GM18499 (cell line): ENCODE data around the gene FGF12.

Experiments
- ATAC-seq: cut with Tn5 transposase; IDR thresholded peaks from one replicate; pipeline ENCODE4 v1.9.1; 2021; ENCODE audit warnings: moderate number of reproducible peaks; ENCODE audit not compliant: insufficient read depth, unreplicated experiment

The FGF12 gene

DNA sequence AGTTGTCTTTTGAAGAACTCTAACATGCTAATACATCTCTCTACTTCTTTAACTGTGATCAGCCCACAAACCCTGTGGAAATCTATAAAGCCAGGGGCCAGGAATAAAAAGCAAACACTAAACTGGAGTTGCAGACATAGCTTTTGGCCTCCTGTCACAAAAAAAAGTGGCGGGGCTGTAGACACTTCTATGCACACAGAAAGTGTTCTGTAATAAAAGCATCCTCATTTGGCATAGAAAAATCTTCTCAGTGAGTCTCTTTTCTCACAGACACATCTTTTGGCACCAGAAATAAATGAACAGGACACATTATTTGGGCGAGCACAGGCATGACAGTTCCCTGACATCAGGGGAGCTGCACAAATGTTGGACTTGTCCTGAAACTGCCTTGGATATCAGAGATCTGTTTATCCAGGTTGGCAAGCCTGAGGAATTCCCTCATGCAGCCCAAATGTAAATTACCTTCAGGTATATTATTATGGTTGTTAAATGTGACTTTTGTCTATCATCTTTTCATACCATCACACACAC is 355.4 kb downstream of the FGF12 start:
- no peak for ATAC-seq

DNA sequence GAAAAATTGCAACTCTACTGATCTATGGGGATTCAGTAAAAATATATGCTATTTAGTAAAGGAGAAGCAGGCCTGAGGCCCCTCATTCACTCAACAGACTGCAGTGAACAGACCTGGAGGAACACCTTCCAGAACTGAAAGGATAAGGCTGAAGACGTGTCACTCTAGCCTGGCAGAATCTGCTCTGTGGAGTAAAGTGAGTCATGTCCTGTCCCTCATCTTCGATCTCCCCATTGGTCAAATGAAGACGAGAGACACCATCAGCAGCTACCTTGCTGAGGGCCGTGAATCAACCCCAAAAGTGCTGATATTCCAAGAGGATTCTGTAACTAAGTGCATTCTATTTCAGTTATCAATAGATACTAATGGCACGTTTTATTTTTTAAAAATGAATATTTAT is 359.7 kb downstream of the FGF12 start:
- ATAC-seq: no peak

DNA sequence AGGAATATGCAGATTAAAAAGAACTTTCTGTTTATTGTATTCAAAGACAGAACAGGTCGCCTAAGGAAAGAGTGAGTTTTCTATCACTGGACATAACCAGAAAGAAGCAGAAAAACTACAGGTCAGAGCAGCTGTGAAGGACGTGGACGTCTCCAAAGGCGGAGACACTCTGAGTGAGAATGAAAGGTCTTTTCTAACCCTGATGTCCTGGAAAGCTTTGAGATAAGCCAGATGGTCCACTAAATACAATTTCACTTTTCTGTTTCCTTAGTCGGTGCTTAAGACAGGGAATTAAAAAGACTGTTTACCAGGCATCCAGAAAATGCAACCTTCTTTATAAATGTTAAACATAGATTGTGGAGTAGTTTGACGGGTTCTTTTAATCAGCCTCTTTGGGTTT is 360.4 kb downstream of the FGF12 start:
- ATAC-seq: no peak

DNA sequence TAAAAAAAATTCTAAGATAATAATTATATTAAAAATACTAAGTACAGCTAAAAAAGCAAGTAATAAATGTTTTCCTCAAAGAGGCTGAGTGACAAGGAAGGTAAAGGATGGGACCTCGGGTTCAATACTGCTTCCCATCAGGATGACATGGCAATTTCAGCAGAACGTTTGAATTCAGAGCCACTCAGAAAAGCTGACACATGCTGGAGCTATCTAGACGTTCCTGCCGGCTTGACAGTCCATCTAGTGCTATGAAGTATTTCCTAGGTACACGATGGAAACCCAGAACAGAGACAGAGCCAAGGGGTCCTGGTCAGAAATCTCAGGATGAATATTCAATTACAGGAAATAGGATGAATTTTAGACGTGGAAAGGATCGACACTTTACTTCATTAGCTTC is 361.8 kb downstream of the FGF12 start:
- no peak for ATAC-seq

DNA sequence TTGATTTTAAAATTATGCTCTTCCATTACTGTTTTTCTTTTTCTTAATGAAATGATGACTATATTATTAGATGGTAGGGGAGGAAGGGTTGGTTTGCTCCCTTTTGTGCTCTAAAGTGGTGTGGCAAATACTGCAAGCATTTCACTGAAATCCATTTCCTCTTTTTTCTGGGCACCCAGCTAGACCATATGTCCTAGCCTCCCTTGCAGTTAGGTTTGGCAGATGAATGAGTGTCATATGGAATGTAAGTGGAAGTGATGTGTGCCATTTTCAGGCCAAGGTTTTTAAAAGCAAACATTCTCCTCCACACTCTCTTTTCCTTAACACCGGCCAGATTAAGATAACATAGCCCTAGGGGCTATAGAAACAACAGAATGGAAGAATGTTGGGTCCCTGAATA is 363.0 kb downstream of the FGF12 start:
- no peak for ATAC-seq

DNA sequence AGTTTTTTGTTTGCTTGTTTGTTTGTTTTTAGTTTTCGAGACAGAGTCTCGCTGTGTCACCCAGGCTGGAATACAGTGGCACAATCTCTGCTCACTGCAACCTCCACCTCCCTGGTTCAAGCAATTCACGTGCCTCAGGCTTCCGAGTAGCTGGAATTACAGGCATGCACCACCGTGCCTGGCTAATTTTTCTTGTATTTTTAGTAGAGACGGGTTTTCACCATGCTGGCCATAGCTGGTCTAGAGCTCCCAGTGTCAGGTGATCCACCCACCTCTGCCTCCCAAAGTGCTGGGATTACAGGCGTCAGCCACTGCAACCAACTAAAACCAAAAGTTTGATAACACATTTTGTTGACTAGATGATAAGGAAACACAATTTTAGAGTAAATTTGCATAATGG is 372.7 kb downstream of the FGF12 start:
- no peak for ATAC-seq

DNA sequence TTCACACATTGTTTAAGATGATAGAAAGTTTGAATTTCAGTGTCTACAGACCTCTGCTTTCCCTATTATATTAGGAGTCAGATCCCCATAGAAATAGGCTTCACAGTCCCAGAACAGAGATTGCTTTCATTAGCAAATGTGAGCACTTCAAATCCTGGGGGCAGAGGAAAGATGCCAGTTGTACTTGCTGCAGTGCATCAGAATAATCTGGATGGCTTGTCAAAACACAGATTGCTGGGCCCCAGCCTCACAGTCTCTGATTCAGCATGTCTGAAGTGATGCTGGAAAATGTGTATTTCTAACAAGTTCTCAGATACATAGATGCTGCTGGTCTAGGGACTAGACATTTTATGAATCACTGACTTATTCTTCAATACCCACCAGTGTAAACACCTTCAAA is 375.2 kb downstream of the FGF12 start:
- no peak for ATAC-seq

DNA sequence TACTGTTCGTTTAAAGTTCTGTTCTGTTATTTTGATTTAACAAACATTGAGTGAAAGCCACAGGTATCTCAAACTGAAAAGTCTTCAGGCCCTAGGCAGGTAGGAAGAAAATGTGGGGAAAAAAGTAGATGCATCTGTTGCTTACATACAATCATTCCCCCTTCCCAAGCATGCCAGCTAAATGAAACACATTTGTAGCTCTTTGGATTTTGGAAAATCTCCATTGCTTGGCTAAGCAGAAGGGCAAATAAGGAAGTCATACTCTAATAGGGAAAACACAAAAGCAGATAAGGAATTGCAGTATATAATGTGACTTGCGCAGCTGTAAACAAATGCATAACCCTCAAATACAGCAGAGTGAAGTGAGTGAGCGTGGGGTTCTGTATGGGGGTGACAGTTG is 375.9 kb downstream of the FGF12 start:
- ATAC-seq: no peak

DNA sequence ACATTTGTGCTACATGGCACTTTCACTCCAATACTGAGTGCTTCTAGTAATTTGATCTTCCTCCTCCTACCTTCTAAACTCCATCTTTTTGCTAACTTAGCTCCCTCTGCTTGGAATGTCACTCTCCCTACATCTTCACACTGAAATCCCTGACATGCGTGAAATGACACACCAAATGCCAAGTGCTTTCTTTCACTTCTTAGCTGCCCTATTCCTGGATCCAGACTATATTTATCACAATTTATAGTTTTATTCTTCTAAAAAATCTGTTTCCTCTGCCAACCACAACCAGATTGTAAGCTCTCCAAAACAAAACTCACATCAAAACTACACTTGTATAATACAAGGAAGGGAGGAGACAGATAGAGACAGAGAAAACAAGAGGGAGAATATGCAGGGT is 387.3 kb downstream of the FGF12 start:
- no peak for ATAC-seq

DNA sequence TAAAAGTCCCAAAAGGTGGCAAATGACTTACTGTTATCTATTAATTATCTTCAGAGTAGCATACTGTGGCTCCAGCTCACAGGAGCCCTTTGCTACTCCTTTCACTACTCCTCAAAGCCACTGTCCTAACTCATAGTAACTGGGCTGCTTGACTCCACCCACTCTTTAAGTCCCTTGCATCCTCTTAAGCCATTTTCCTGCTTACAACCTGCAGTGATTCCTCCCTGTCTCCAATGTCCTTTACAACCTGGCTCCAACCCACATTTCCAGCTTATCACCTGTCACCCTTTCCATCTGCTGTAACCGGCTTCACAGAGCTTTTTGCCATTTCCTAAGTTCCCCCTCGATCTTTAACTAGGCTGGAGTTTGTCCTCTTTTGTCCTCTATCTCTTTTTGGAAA is 388.1 kb downstream of the FGF12 start:
- ATAC-seq: no peak

DNA sequence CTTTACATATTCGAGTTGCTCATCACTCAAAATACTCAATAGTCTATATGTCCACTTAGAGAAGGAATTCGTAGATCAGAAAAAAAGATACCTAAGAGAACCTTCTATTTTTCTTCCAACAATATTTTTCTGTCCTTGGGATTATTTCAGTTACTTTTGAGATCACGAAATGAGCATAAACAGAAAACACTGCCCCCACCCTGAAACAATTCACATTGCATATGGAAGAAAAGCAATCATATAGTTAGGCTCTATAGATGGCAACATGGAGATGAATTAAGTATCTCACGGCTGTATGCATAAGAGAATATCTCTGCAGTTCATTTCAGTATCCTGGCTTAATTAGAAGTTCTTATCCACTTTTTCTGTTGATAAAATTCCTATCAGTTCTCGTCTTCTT is 391.1 kb downstream of the FGF12 start:
- no peak for ATAC-seq

DNA sequence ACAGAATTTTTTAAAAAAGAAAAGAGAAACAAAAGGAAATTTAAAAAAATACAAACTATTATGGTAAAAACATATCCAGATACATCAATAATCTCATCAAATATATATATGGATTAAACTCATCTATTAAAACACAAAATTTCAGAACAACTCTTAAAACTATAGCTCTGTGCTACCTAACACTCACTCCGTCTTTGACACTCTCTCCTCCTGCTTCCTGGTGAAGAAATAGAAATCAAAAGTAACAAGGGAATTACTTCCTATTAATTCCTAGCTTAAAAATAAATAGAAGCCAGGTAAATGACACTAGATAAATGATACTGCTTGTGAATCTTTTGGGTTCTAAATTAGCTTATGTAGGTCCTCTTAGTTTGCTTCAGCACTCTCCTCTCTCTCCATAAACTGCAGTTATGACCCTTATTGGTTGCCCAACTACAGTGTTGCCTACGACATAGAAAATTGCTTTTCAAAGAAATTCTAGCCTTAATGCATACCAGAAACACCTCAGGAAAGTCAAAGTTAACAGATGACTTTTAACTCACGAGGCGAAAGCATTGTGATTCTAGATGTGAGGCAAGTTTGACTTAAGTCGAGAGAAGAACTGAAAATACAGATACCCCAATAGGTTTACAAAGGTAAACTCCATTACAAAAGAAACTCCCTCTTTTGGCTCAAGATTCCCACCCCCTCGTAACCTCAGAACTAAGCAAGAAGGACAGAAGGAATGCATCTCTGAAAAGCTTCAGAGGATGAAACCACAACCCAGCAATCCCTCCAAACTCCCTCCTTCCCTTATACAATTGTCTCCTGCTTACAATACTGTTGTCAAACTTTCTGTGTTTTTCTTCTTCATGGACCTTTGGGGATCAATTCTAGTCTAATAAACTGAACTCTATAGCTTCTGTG is 394.7 kb downstream of the FGF12 start:
- ATAC-seq: no peak

DNA sequence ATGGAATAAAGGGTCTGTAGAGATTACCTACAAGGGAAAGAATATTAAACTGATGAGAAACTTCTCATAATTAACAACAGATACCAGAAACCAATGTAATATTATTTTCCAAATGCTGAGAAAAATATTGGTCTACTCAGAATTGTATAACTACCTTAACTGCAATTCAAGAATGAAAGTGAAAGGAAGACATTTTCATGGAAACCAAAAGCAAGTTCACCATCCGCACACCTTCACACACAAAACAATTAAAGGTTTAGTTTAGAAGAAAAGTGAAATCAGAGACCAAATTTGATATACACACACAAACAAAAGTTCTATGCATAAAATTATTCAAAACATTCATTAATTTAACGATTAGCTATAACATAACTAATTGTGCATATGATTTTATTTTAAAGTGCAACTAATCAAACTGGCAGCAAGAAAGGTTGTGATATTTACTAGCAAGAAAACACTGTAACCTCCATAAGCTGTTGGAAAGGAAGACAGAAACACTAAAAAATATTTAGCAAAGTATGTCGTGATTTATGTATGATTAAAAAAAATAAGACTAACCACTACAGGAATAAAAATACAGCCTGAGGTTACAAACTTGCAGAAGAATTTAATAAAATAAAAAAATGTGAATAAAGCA is 395.5 kb downstream of the FGF12 start:
- ATAC-seq: no peak

DNA sequence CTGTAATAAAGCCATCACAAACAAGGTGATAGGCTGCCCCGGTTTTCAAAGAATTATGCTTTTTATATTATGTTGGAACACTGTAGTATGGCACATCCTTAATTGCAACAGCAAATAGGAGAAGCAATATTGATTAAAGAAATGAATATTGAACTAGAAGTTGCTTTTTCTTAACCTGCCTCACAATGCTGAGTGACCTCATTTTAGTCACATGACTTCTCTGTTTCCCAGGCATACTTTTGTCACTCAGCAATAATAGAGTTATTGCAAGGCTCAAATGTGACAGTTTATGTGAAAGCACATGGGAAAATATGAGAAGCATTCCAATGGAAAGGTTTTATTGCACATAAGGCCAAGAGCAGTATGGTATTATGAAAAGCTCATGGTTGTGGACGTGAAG is 400.7 kb downstream of the FGF12 start:
- ATAC-seq: no peak

DNA sequence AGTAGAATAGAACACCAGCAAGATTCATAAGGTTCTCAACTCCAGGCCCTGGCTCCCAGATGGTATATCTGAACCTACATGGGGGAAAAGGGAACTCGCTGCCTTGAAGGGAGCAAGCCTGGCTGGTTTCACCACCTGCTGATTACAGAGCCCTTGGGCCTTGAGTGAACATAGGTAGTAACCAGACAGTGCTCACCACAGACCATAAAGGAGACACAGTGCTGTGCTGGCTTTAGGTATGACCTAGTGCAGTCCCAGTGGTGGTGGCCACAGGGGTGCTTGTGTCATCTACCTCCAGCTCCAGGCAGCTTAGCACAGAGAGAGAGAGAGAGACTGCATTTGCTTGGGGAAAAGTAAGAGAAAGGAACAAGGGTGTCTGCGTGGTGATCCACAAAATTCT is 409.8 kb downstream of the FGF12 start:
- no peak for ATAC-seq

DNA sequence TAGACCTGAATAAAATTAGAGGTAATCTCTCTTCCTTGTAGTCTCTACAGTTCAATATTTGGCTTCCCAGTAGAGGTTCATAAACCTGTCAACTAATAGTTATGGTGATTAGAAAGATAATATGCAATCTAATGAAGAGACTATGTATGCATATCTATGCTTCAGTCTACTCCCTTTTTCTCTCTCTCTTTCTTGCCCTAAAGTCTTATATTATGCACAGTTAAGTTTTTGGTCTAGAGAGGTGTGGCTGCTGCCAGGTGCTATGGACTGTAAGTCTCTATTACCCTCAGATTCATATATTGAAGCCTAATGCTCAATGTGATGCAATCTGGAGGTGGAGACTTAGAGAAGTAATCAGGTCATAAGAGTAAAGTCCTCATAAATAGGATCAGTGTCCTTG is 413.7 kb downstream of the FGF12 start:
- ATAC-seq: no peak

DNA sequence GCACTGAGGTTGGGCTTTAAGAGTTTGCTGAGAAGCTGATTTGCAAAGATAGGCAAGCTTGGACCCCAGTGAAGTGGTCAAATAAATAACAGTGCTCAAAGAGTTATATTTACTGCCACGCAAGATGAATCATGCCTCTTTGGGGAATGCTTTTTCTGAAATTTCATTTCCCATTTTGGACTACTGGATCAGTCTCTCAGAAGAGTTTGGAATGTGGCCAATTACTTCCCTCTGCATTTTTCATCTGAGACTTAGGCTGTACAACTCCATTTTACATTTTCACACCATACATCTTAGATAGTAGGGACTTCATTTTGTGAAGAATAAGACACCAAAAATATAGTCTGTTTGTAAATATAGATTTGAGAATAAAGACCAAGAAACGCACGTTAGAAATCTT is 419.7 kb downstream of the FGF12 start:
- no peak for ATAC-seq

DNA sequence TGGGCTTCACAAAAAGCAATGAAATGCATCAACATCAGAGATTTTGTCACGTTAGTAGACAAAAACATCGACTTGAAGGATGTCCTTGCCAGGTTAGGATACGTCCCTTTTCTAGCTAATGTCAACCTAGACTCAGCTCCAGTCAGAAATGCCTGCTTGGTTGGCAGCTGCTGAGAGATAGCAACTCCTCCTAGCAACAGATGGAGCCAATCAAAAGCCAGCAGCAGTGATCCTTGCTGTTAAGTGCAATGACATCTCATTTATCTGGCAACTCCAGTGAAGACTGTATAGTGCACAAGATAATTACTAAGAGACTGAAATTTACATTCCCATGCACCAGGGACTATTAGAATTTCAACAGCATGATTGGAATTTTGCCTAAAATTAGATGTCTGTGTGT is 424.1 kb downstream of the FGF12 start:
- ATAC-seq: no peak

DNA sequence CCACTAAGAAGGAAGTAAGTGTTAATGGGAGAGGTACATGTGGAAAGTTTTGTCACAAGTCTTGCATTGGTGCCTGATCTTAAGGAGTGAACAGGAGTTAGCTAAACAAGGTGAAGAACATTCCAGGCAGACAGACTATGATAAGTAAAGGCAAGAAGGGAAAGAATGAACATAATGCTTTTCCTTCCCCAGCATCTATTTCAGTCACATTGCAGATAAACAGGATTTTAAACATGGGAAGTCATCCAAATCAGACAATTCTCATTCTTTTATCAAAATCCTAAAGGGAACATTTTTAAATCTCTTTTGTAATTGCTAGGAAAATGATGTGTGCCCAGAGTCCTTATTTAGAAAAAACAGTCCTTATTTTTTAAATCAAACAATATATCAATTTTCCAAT is 424.6 kb downstream of the FGF12 start:
- no peak for ATAC-seq

DNA sequence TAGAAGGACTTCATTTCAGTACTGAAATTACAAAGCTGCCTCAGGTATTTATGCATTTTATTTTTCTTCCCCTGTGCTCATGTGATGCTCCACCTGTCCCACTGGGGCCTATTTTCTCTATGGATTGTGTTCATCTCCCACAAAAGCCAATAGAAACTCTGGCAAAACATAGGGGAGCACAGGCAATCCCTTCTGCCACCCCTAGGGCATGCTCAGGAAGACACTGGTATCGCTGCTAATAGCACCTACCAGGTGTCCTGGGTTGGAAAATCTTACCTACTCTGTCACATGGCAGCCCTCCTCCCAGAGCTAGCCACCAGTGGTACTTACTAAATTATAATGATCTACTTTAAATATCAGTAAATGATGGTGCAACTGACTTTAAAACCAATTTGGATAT is 427.4 kb downstream of the FGF12 start:
- ATAC-seq: no peak

DNA sequence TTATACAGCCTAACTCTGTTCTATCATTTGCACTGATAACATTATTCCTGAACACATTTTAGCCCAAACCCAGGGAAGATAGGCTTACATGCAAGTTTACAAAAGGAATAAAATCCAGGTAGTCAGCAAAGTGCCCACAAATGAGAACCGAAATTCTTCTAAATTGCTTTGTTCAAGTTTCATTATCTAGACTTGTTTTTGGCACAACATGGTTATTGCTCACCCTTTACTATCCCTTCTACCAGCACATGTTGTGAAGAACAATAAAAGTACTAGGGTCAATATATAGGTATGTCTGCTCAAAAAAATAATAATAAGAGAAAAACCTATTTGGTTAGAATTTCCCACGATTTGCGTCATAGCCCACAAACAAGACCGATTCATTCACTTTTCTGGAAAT is 430.5 kb downstream of the FGF12 start:
- no peak for ATAC-seq
